Vagina (tissue), 2 donors: ENCODE measurements around the gene AGPAT2. TPM values are rescaled to one million over a fixed set of nuclear protein-coding genes. Genes with fewer than 3 reads are reported as not detected.

ENCODE experiments used
- DNase-seq, 2 donors: peaks; one replicate each; pipeline ENCODE4 v3.0.0-alpha.2; 2017; ENCODE audit errors: extremely low spot score in 2 of 2
- H3K27ac ChIP-seq: fragments of 200-600 bp; sonication (generic); one replicate; pipeline ENCODE4 v1.5.1; 2019
- H3K27me3 ChIP-seq: fragments of 200-600 bp; sonication (generic); one replicate; pipeline ENCODE4 v1.5.1; 2019
- H3K36me3 ChIP-seq, 2 donors: fragments of 200-600 bp; sonication (generic); one replicate each; pipeline ENCODE4 v1.5.1; 2017 to 2019
- H3K4me1 ChIP-seq: fragments of 200-600 bp; sonication (generic); one replicate; pipeline ENCODE4 v1.5.1; 2019
- H3K4me3 ChIP-seq, 2 donors: fragments of 200-600 bp; sonication (generic); 1 replicate in 1 of 2; 2 replicates in 1 of 2; pipeline ENCODE4 v1.5.1; 2016 to 2019
- H3K9me3 ChIP-seq: fragments of 200-600 bp; sonication (generic); one replicate; pipeline ENCODE4 v1.5.1; 2019
- POLR2A ChIP-seq, 2 donors: fragments of 450-650 bp; IDR thresholded peaks; one replicate each; pipeline ENCODE4 v1.6.1; 2017; ENCODE audit warnings: antibody characterized with exemption in 2 of 2, mild to moderate bottlenecking in 2 of 2, moderate library complexity in 2 of 2
- POLR2AphosphoS5 ChIP-seq, 2 donors: sonication (generic); formaldehyde crosslinking; IDR thresholded peaks; one replicate each; pipeline ENCODE4 v1.9.0; 2017; ENCODE audit warnings: antibody characterized with exemption in 2 of 2, mild to moderate bottlenecking in 2 of 2, low read depth in 1 of 2; ENCODE audit not compliant: insufficient read depth in 1 of 2
- intact Hi-C: fragments of 100-400 bp; cut with DNase I; formaldehyde crosslinking; loops from one replicate; pipeline ENCODE4 v1.15.1; 2023
- total RNA-seq: library from RNA; depleted of rRNA; stranded (reverse); fragments of >200 nt; gene quantifications from one replicate; pipeline ENCODE4 v1.2.3, GENCODE V29; 2016
- TF ChIP-seq, protein P1 (sequence below), 3 experiments: fragments of 450-650 bp in 2 of 3; fragments of 200-600 bp in 1 of 3; sonication (generic) in 1 of 3; IDR thresholded peaks; one replicate each; pipeline ENCODE4 v1.5.1; 2017 to 2019; ENCODE audit warnings: antibody characterized with exemption in 3 of 3, mild to moderate bottlenecking in 2 of 3, moderate library complexity in 2 of 3

Gene AGPAT2
- total RNA-seq, 1 donor from 2014 or later = 87.2 TPM

DNA sequence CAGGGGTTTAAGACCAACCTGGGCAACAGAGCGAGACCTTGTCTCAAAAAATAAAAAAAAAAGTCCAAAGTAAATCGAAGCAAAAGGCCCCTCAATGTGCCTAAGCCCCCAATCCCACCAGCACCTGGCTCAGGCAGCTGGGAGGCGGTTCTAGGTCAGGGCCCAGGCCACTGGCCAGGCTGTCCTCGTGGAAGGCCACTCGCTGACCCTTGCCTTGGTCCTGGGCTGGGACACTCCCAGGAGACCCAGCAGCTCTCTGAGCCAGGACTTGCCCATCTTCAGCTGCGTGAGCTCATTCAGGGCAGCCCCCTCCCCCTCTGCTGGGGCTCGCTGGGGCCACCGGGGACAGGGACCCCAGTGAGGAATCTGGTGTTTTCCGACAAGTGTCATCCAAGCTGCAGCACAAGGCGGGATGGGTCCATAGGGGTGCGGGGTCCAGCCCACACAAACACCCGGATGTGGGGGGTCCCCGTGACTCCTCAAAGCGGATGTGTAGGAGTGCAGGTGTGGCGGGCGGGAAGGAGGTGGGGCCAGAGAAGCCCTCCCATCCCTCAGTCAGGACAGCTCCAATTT is 4.0 kb downstream of the AGPAT2 start:
- Histone ChIP-seq H3K9me3 (no peaks in the 10 kb centered on the region), H3K27ac (no peak overlapping the region), H3K27me3 (no peaks in the 10 kb centered on the region), H3K4me1 (peaks cover 42% of the 10 kb centered on the region), H3K36me3 (no peaks in the 10 kb centered on the region), H3K4me3 (no peak overlapping the region)
- intact Hi-C loops = no loop called here
- TF ChIP-seq, protein P1, sequence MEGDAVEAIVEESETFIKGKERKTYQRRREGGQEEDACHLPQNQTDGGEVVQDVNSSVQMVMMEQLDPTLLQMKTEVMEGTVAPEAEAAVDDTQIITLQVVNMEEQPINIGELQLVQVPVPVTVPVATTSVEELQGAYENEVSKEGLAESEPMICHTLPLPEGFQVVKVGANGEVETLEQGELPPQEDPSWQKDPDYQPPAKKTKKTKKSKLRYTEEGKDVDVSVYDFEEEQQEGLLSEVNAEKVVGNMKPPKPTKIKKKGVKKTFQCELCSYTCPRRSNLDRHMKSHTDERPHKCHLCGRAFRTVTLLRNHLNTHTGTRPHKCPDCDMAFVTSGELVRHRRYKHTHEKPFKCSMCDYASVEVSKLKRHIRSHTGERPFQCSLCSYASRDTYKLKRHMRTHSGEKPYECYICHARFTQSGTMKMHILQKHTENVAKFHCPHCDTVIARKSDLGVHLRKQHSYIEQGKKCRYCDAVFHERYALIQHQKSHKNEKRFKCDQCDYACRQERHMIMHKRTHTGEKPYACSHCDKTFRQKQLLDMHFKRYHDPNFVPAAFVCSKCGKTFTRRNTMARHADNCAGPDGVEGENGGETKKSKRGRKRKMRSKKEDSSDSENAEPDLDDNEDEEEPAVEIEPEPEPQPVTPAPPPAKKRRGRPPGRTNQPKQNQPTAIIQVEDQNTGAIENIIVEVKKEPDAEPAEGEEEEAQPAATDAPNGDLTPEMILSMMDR (IDR thresholded peaks at IDR 0.05) = no peak
- TF ChIP-seq POLR2A (IDR thresholded peaks at IDR 0.05) (no peak), POLR2AphosphoS5 (IDR thresholded peaks at IDR 0.05; ENCODE audit: insufficient read depth in 1 of 2, low read depth in 1 of 2) (no peak)
- DNase-seq = no peak

DNA sequence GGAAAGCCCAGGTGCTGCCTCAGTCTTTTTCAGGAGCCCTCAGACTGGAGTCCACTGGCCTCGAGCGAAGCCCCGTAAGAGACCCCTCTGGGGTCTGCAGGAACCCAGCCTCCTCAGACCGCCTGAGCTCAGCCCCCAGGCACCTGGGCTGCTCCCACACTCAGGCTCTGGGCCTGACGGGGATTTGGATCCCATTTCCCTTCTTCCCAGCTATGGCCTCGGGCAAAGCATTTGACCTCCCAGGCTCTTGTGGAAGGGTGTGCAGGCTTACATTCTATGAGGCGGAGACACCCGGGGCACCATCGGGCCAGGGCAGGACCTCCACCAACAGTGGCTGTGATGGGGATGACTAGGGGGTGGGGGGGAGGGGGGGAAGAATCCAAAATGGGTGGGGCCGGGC is 4.5 kb downstream of the AGPAT2 start:
- peaks cover 38% of the 10 kb centered on the region for H3K4me1 ChIP-seq
- intact Hi-C loops = no loop called here

DNA sequence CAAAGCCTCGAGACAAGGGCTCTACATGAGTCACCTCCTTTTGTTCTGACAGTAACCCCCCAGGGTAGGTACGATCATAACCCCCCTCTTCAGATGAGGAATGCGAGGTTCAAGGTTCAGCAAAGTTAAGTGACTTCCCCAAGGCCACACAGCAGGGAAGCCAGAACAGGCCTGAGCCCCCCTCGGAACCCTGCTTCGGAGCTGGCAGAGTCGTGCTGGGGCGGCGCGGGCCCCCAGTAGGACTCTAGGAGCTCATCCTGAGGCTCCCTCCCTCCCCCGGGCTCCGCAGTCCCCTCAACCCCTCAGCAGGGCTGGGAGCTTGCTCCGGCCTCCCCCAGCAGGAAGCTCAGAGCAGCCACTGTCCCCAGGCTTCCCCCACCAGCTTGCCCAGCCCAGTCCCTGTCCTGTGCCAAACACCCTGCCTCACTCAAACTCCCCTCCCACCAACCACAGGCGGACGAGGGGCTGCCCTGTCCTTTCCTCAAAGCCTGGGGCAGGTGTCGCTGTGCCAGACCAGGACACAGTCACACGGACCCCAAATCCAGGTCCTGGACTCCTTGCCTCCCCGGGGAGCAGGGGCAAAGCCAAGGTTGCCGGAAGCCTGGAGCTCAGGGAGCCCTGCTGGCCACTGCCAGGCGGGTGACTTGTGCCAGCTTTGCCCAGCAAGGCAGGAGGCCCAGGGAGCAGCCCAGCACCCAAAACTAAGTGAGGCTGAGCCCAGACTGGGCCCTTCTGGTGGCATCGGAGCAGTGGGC is 5.1 kb downstream of the AGPAT2 start:
- H3K27me3 ChIP-seq = no peaks in the 10 kb centered on the region
- H3K9me3 ChIP-seq = no peaks in the 10 kb centered on the region
- no peak overlapping the region for H3K27ac ChIP-seq
- H3K4me1 ChIP-seq = peaks cover 35% of the 10 kb centered on the region
- TF ChIP-seq, protein P1 (IDR thresholded peaks at IDR 0.05) = no peak
- TF ChIP-seq POLR2A (IDR thresholded peaks at IDR 0.05) (no peak), POLR2AphosphoS5 (IDR thresholded peaks at IDR 0.05; ENCODE audit: insufficient read depth in 1 of 2, low read depth in 1 of 2) (no peak)
- DNase-seq = no peak
- no peak overlapping the region for H3K4me3 ChIP-seq
- no peaks in the 10 kb centered on the region for H3K36me3 ChIP-seq
- intact Hi-C loops = no loop called here

More for the DNA sequence above, 4.5 kb downstream of the AGPAT2 start:
- TF ChIP-seq POLR2AphosphoS5 (IDR thresholded peaks at IDR 0.05; ENCODE audit: insufficient read depth in 1 of 2, low read depth in 1 of 2) (no peak), POLR2A (IDR thresholded peaks at IDR 0.05) (no peak)
- TF ChIP-seq, protein P1 (IDR thresholded peaks at IDR 0.05) = no peak
- Histone ChIP-seq H3K27me3 (no peaks in the 10 kb centered on the region), H3K9me3 (no peaks in the 10 kb centered on the region), H3K36me3 (no peaks in the 10 kb centered on the region), H3K4me3 (no peak overlapping the region), H3K27ac (no peak overlapping the region)
- no peak for DNase-seq

DNA sequence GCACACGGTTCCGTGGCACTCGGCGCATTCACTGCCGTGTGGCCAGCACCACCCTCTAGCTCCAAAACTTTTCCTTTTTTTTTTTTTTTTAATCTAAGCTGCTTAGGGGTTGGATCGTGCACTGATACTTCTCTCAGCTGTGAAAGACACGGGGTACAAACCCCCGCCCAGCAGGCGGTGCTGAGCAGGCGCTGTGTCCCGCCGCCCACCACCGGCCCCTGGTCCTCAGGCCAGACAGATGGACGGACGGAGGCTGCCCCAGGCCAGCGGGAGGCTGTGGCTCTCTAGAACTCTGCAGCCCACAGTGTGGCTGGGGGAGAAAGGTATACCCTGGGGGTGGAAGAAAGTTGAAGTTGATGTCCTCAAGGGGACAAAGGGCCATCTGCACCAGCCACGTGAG is 6.2 kb downstream of the AGPAT2 start:
- Histone ChIP-seq H3K9me3 (no peaks in the 10 kb centered on the region), H3K4me1 (peaks cover 28% of the 10 kb centered on the region), H3K36me3 (no peaks in the 10 kb centered on the region), H3K27me3 (no peaks in the 10 kb centered on the region), H3K27ac (no peak overlapping the region), H3K4me3 (no peak overlapping the region)
- intact Hi-C loops = no loop called here
- TF ChIP-seq POLR2AphosphoS5 (IDR thresholded peaks at IDR 0.05; ENCODE audit: insufficient read depth in 1 of 2, low read depth in 1 of 2) (no peak), POLR2A (IDR thresholded peaks at IDR 0.05) (no peak)
- TF ChIP-seq, protein P1 (IDR thresholded peaks at IDR 0.05) = no peak
- no peak for DNase-seq

DNA sequence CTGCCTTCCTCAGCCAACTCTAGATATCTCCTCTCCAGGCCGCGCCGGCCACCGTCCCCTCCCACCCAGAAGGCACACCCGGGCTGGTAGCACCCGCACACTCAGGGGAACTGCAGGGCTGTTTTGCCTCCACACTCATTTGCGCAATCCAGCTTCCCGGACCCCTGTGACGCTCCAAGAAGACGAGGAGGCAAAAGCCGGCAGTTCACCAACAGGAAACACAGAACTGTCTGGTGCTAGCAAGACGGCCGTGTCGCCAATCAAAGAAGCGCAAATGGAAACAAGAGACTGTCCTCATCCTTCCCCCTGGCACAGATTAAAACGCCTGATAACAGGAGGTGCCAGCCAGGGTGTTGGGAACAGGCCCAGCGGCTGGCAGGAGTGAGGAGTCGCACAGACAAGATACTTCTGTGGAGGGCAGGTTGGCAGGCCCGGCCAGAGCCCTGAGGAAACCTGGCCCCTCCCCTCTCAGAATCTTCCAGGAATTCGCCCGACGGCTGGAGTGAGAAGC is 7.8 kb downstream of the AGPAT2 start:
- Histone ChIP-seq H3K27me3 (no peaks in the 10 kb centered on the region), H3K27ac (no peak overlapping the region), H3K9me3 (no peaks in the 10 kb centered on the region), H3K36me3 (no peaks in the 10 kb centered on the region), H3K4me1 (peaks cover 13% of the 10 kb centered on the region), H3K4me3 (no peak overlapping the region)
- intact Hi-C loops = no loop called here
- TF ChIP-seq POLR2A (IDR thresholded peaks at IDR 0.05) (no peak), POLR2AphosphoS5 (IDR thresholded peaks at IDR 0.05; ENCODE audit: insufficient read depth in 1 of 2, low read depth in 1 of 2) (no peak)
- TF ChIP-seq, protein P1 (IDR thresholded peaks at IDR 0.05) = no peak
- no peak for DNase-seq
